Measurements from ENCODE around the gene C16orf74.

The C16orf74 gene

DNA sequence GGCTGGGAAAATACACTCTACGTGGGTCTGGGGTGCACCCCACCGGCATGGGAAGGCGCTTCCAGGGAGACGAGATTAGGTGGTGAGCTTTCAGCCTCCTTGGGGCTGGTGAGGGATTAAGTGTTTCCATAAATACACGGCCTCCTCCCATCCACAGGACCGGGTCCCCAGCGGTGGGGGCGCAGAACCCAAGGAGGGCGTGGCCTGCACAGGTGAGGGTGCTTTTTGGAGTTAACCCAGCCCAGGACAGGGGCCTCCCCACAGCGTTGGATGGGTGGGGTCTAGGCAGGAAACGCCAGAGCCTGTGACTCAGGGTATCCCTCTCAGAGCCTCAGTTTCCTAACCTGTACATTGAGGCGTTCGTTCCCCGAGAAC, 1.1 kb downstream of the C16orf74 start:
- no peak overlapping the region for H3K27ac ChIP-seq (ENCODE audit: low read depth, low read length)
- no peaks in the 10 kb centered on the region for H3K9me3 ChIP-seq (ENCODE audit: insufficient read depth, low read length)
- no peaks in the 10 kb centered on the region for H3K27me3 ChIP-seq (ENCODE audit: low read length)
- no peaks in the 10 kb centered on the region for H3K9me2 ChIP-seq (replicated peaks; ENCODE audit: insufficient read depth, low read length)
- H3K79me2 ChIP-seq (ENCODE audit: insufficient read depth, low read length), result no peaks in the 10 kb centered on the region
- H4K20me1 ChIP-seq (ENCODE audit: low read depth, low read length), result no peaks in the 10 kb centered on the region
- no peak overlapping the region for H3K9ac ChIP-seq (ENCODE audit: low read length)
- H3K4me3 ChIP-seq (ENCODE audit: insufficient read depth, low read length, poor library complexity, severe bottlenecking), result no peak overlapping the region
- H3K36me3 ChIP-seq (ENCODE audit: low read length), result no peaks in the 10 kb centered on the region
- TF ChIP-seq EZH2phosphoT487 (conservative IDR thresholded peaks at IDR 0.05; ENCODE audit: low read length), result no peak
- TF ChIP-seq, protein P1, sequence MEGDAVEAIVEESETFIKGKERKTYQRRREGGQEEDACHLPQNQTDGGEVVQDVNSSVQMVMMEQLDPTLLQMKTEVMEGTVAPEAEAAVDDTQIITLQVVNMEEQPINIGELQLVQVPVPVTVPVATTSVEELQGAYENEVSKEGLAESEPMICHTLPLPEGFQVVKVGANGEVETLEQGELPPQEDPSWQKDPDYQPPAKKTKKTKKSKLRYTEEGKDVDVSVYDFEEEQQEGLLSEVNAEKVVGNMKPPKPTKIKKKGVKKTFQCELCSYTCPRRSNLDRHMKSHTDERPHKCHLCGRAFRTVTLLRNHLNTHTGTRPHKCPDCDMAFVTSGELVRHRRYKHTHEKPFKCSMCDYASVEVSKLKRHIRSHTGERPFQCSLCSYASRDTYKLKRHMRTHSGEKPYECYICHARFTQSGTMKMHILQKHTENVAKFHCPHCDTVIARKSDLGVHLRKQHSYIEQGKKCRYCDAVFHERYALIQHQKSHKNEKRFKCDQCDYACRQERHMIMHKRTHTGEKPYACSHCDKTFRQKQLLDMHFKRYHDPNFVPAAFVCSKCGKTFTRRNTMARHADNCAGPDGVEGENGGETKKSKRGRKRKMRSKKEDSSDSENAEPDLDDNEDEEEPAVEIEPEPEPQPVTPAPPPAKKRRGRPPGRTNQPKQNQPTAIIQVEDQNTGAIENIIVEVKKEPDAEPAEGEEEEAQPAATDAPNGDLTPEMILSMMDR (IDR thresholded peaks at IDR 0.05; ENCODE audit: insufficient read depth, low read length, poor library complexity, severe bottlenecking), result no peak
- no peaks in the 10 kb centered on the region for H3F3A ChIP-seq (ENCODE audit: insufficient read depth)
- no peak overlapping the region for H3K4me2 ChIP-seq (ENCODE audit: low read depth, low read length, poor library complexity, severe bottlenecking)
- no peak overlapping the region for H2AFZ ChIP-seq (ENCODE audit: low read depth, low read length, severe bottlenecking)

DNA sequence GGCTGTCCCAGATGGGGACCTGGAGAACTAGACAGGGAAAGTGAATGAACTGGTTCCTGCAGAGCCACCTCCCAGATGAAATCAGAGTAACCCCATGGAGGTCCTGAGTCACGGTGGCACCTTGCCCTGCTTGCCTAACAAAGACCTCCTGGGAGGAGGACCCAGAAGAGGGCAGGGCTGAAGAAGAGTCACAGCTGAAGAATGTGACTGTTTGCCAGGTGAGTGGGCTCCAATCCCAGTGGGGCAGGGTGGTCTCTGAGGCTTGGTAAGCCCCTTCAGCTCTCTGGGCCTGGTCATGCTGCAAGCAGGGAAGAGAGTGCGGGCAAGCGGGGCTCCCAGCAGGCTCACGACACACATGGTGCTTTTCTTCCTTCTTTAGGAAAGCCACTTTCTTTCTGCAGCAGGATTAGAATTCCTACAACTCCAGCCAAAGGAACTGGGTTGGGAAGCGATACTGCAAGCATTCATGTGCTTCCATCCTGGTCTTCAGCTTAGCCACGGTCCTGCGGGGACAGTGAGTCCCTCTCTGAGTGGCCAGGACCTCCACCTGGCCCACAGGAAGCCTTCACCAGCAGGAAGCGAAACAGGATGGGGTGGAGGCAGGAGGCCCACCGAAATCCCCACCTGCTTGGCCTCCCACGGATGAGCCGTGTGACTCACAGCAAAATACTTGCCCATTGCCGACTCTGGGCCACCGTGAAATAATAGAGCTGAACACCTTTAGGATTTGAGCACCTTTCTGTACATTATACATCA, 4.3 kb downstream of the C16orf74 start:
- Histone ChIP-seq H3K9me3 (ENCODE audit: insufficient read depth, low read length) (no peaks in the 10 kb centered on the region), H2AFZ (ENCODE audit: low read depth, low read length, severe bottlenecking) (no peak overlapping the region), H3K27ac (ENCODE audit: low read depth, low read length) (no peak overlapping the region), H3F3A (ENCODE audit: insufficient read depth) (no peaks in the 10 kb centered on the region), H3K4me3 (ENCODE audit: insufficient read depth, low read length, poor library complexity, severe bottlenecking) (no peak overlapping the region), H3K27me3 (ENCODE audit: low read length) (no peaks in the 10 kb centered on the region), H3K9me2 (replicated peaks; ENCODE audit: insufficient read depth, low read length) (no peaks in the 10 kb centered on the region), H3K79me2 (ENCODE audit: insufficient read depth, low read length) (no peaks in the 10 kb centered on the region), H4K20me1 (ENCODE audit: low read depth, low read length) (no peaks in the 10 kb centered on the region), H3K36me3 (ENCODE audit: low read length) (no peaks in the 10 kb centered on the region), H3K9ac (ENCODE audit: low read length) (no peak overlapping the region), H3K4me2 (ENCODE audit: low read depth, low read length, poor library complexity, severe bottlenecking) (no peak overlapping the region)
- no peak for TF ChIP-seq EZH2phosphoT487 (conservative IDR thresholded peaks at IDR 0.05; ENCODE audit: low read length)
- TF ChIP-seq, protein P1 (IDR thresholded peaks at IDR 0.05; ENCODE audit: insufficient read depth, low read length, poor library complexity, severe bottlenecking), result no peak

DNA sequence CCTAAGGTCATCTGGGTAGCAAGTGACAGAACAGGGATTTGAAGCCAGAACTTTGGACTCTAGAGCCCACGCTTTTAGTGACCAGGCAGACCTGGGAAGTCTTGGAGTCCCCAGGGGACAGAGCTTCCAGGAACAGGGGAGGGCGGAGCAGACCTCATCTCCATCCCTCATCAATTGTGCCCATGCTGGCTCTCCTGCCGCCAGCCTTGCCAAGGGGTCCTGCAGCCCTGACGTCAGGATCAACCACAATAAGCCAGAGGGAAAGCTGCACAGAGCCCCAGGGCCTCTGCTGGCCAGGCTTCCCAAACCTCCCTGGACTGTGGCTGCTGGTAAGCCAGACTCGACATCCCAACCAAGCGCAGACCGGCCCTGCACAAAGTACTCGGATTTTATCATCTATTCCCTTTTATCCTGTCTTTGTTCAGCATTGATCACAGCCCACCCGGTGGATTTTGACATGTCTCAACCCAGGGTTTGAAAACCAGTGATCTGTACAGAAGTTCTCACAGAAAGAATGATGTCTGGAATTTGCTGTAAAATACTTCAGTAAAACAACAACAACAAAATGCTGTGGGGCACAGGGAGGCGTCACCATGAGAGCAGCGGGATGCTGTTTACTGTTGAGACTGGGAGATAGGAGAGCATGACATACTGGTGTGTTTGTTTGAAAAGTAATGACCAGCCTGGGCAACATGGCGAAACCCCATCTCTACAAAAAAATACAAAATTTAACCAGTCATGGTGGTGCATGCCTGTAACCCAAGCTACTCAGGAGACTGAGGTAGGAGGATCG, 11.8 kb downstream of the C16orf74 start:
- H3K9me3 ChIP-seq (ENCODE audit: insufficient read depth, low read length), result no peaks in the 10 kb centered on the region
- no peaks in the 10 kb centered on the region for H3F3A ChIP-seq (ENCODE audit: insufficient read depth)
- no peak overlapping the region for H3K27ac ChIP-seq (ENCODE audit: low read depth, low read length)
- no peaks in the 10 kb centered on the region for H3K79me2 ChIP-seq (ENCODE audit: insufficient read depth, low read length)
- no peaks in the 10 kb centered on the region for H3K36me3 ChIP-seq (ENCODE audit: low read length)
- no peaks in the 10 kb centered on the region for H3K9me2 ChIP-seq (replicated peaks; ENCODE audit: insufficient read depth, low read length)
- H2AFZ ChIP-seq (ENCODE audit: low read depth, low read length, severe bottlenecking), result no peak overlapping the region
- H4K20me1 ChIP-seq (ENCODE audit: low read depth, low read length), result no peaks in the 10 kb centered on the region
- TF ChIP-seq, protein P1 (IDR thresholded peaks at IDR 0.05; ENCODE audit: insufficient read depth, low read length, poor library complexity, severe bottlenecking), result no peak
- TF ChIP-seq EZH2phosphoT487 (conservative IDR thresholded peaks at IDR 0.05; ENCODE audit: low read length), result no peak
- no peak overlapping the region for H3K4me2 ChIP-seq (ENCODE audit: low read depth, low read length, poor library complexity, severe bottlenecking)
- no peak overlapping the region for H3K9ac ChIP-seq (ENCODE audit: low read length)
- no peaks in the 10 kb centered on the region for H3K27me3 ChIP-seq (ENCODE audit: low read length)
- no peak overlapping the region for H3K4me3 ChIP-seq (ENCODE audit: insufficient read depth, low read length, poor library complexity, severe bottlenecking)

All from SU-DHL-6 (cell line).